K562 (cell line): ENCODE results near the gene KRT36. TPM values are rescaled to one million over a fixed set of nuclear protein-coding genes. Genes with fewer than 3 reads are reported as not detected.

Experiments used
- CBFB ChIP-seq: sonication (generic); formaldehyde crosslinking; IDR thresholded peaks from 2 replicates; pipeline ENCODE4 v1.4.0; 2020; ENCODE audit warnings: mild to moderate bottlenecking, missing genetic modification reagents
- CBX3 ChIP-seq, 2 experiments: IDR thresholded peaks; 1 replicate in 1 of 2; 2 replicates in 1 of 2; pipeline ENCODE4 v1.6.1; 2012; ENCODE audit warnings: inconsistent platforms in 2 of 2, low read length in 2 of 2, borderline replicate concordance in 1 of 2, control low read depth in 1 of 2
- ELF4 ChIP-seq: fragments of 450-650 bp; formaldehyde crosslinking; IDR thresholded peaks from 2 replicates; pipeline ENCODE4 v1.4.0; 2022; ENCODE audit warnings: missing genetic modification characterization
- FOXJ2 ChIP-seq: fragments of 200-800 bp; sonication (Bioruptor generic); IDR thresholded peaks from 2 replicates; pipeline ENCODE4 v1.6.1; 2016; ENCODE audit warnings: missing genetic modification characterization, missing compliant biosample characterization
- HDGF ChIP-seq: fragments of 450-650 bp; IDR thresholded peaks from 2 replicates; pipeline ENCODE4 v1.6.1; 2016
- KHSRP ChIP-seq: fragments of 450-650 bp; IDR thresholded peaks from 2 replicates; pipeline ENCODE4 v1.6.1; 2017
- NFE2 ChIP-seq: IDR thresholded peaks from 2 replicates; pipeline ENCODE4 v1.6.1; 2014; ENCODE audit warnings: antibody characterized with exemption, low read depth
- NONO ChIP-seq, 2 experiments: fragments of 200-400 bp in 1 of 2; fragments of 450-650 bp in 1 of 2; formaldehyde crosslinking in 1 of 2; IDR thresholded peaks; 2 replicates each; pipeline ENCODE4 v1.6.1; 2017; ENCODE audit warnings: low read depth in 2 of 2, mild to moderate bottlenecking in 2 of 2, moderate library complexity in 2 of 2, low read length in 1 of 2
- NR3C1 ChIP-seq: sonication (generic); formaldehyde crosslinking; IDR thresholded peaks from 2 replicates; pipeline ENCODE4 v1.8.1; 2022; ENCODE audit warnings: missing genetic modification reagents
- PPARD ChIP-seq: fragments of 250-450 bp; sonication (Bioruptor Pico); IDR thresholded peaks from 2 replicates; pipeline ENCODE4 v1.8.0; 2022; ENCODE audit warnings: inconsistent platforms, mild to moderate bottlenecking, moderate library complexity
- PRPF4 ChIP-seq: fragments of 200-400 bp; formaldehyde crosslinking; IDR thresholded peaks from one replicate; pipeline ENCODE4 v1.6.1; 2017; ENCODE audit warnings: low read length, low read depth, mild to moderate bottlenecking; ENCODE audit not compliant: insufficient read depth, poor library complexity, severe bottlenecking
- SMARCA4 ChIP-seq: fragments of 450-650 bp; IDR thresholded peaks from 2 replicates; pipeline ENCODE4 v1.6.1; 2016
- TBP ChIP-seq: optimal IDR thresholded peaks from 2 replicates; pipeline ENCODE3; 2011; ENCODE audit warnings: low read depth, low read length, improper control_type of control experiment
- TSC22D4 ChIP-seq: fragments of 450-650 bp; IDR thresholded peaks from 2 replicates; pipeline ENCODE4 v1.6.1; 2016; ENCODE audit warnings: missing genetic modification characterization, missing biosample characterization, control low read depth
- ZFP30 ChIP-seq: fragments of 250-450 bp; sonication (Bioruptor Pico); IDR thresholded peaks from 2 replicates; pipeline ENCODE4 v1.8.0; 2022; ENCODE audit warnings: moderate library complexity, mild to moderate bottlenecking, inconsistent platforms, borderline replicate concordance
- ZFX ChIP-seq: sonication (generic); formaldehyde crosslinking; IDR thresholded peaks from 2 replicates; pipeline ENCODE4 v1.8.0; 2022; ENCODE audit warnings: mild to moderate bottlenecking, missing genetic modification reagents, moderate library complexity
- ZNF263 ChIP-seq: sonication (generic); formaldehyde crosslinking; IDR thresholded peaks from 2 replicates; pipeline ENCODE4 v1.8.0; 2022; ENCODE audit warnings: mild to moderate bottlenecking, missing genetic modification reagents, borderline replicate concordance
- ZNF354B ChIP-seq: fragments of 250-450 bp; sonication (Bioruptor Pico); IDR thresholded peaks from 2 replicates; pipeline ENCODE4 v1.4.0; 2020
- ZNF551 ChIP-seq: fragments of 250-450 bp; sonication (Bioruptor Pico); IDR thresholded peaks from 2 replicates; pipeline ENCODE4 v1.5.0; 2021; ENCODE audit warnings: mild to moderate bottlenecking, moderate library complexity
- polyA plus RNA-seq, 8 experiments: library from polyadenylated mRNA; depleted of rRNA in 4 of 8; stranded (reverse) in 5 of 8; unstranded in 3 of 8; fragments of >200 nt; fragmentation: Nextera tagmentation in 2 of 8; fragmentation: Illumina TruSeq in 1 of 8; extraction: Ambion mirVana in 2 of 8; extraction: Trizol in 1 of 8; gene quantifications; 2 replicates each; pipeline versions ENCODE4 v1.2.1 to v1.2.3, GENCODE V29; 2011 to 2014; ENCODE audit warnings: inconsistent platforms in 1 of 8, missing spikeins in 1 of 8
- total RNA-seq, 7 experiments: library from RNA; depleted of rRNA in 6 of 7; stranded (reverse); fragments of >200 nt in 6 of 7; fragmentation: Illumina TruSeq in 2 of 7; extraction: Trizol in 2 of 7; gene quantifications; 2 replicates each; pipeline versions ENCODE4 v1.2.1 to v1.2.3, GENCODE V29; 2011 to 2021; ENCODE audit warnings: low replicate concordance in 1 of 7
- TF ChIP-seq, protein P1 (sequence below): fragments of 150-350 bp; conservative IDR thresholded peaks from 2 replicates; pipeline ENCODE4 v1.6.1; 2014; ENCODE audit warnings: low read length
- TF ChIP-seq, protein P2 (sequence below): sonication (generic); formaldehyde crosslinking; IDR thresholded peaks from 2 replicates; pipeline ENCODE4 v1.8.0; 2022; ENCODE audit warnings: mild to moderate bottlenecking, missing genetic modification reagents
- TF ChIP-seq, protein P3 (sequence below): fragments of 450-650 bp; conservative IDR thresholded peaks from 2 replicates; pipeline ENCODE4 v1.6.1; 2016; ENCODE audit warnings: missing genetic modification characterization, low read depth, mild to moderate bottlenecking, missing compliant biosample characterization, moderate library complexity
- TF ChIP-seq, protein P4 (sequence below), 2 experiments: fragments of 450-650 bp in 1 of 2; sonication (generic) in 1 of 2; formaldehyde crosslinking in 1 of 2; IDR thresholded peaks in 1 of 2; conservative IDR thresholded peaks in 1 of 2; 2 replicates each; pipeline versions ENCODE4 v1.6.1 to v1.8.1; 2016 to 2023; ENCODE audit warnings: mild to moderate bottlenecking in 2 of 2, moderate library complexity in 2 of 2, inconsistent platforms in 1 of 2, missing genetic modification reagents in 1 of 2

Gene KRT36
- total and polyA plus RNA-seq, 9 of the 15 experiments (the other 6 are each of a cell fraction or from before 2014, with no cell fraction given), result 0.04 TPM; not detected in 8

DNA sequence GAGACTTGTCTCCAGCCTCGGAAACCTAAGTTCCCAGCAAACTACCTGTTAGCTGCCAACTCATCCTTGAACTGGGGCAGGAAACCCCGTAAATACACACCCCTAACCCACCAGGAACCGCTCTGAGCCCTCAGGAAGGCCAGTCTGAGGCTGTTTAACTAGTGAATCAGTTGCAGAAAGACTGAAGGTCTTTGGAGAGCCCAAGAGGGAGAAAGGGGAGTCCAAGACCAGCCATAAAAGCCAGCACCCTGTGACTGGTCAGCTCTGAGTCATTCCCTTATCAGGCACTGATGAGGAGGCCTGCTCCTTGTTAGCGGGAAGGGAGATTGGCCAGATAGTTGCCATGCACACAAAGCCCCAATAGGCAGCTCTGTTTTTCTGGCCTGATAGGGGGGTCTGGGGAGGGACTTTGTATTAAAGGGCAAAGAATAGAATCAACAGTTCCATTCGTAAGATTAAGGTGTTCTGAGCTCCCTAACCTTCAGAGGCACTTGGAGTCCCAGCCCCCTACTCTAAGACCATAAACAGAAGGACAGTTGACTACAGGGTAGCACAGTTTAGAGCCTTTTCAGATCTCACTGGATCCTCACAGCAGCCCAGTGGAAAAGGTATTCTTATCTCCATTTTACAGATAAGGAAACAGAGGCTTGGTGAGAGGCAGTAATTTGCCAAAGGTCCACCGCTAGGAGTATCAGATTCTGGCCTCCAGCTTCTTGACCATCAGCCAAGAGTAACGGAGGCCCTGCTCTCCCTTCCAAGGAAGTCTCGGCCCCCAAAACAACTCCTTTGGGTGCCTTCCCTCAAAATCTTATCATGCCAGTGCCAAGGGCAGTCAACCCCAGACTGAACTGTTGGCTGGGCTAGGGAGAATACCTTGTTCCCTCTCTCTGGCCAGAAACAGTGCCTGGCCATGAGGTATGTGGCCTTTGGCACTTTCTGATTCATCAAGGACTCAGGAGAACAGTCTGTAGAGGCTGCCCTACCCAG, 40.6 kb upstream of the KRT36 start (continued):
- TF ChIP-seq PPARD (no peak), FOXJ2 (peak; percentile 94), CBX3 (IDR thresholded peaks at IDR 0.05; ENCODE audit: borderline replicate concordance in 1 of 2, low read length in 2 of 2) (no peak), TBP (peak; percentile 68), KHSRP (no peak), NR3C1 (CRISPR knock-in tag) (no peak), NONO (IDR thresholded peaks at IDR 0.05; ENCODE audit: low read depth in 2 of 2, low read length in 1 of 2) (no peak), ZFP30 (no peak), NFE2 (peak; percentile 80), PRPF4 (no peak), ELF4 (CRISPR knock-in tag) (peak; percentile 58; the same call in 1 of the 2 replicates), ZNF551 (CRISPR knock-in tag) (no peak), ZNF354B (CRISPR knock-in tag) (0 out of 2 replicates have a peak, but pooled peaks have one; percentile 30), CBFB (CRISPR knock-in tag) (no peak), HDGF (no peak), SMARCA4 (peak; percentile 99), TSC22D4 (tag) (no peak), ZFX (CRISPR knock-in tag) (peak; percentile 39; the same call in 1 of the 2 replicates), ZNF263 (CRISPR knock-in tag) (no peak)
- TF ChIP-seq, protein P1, sequence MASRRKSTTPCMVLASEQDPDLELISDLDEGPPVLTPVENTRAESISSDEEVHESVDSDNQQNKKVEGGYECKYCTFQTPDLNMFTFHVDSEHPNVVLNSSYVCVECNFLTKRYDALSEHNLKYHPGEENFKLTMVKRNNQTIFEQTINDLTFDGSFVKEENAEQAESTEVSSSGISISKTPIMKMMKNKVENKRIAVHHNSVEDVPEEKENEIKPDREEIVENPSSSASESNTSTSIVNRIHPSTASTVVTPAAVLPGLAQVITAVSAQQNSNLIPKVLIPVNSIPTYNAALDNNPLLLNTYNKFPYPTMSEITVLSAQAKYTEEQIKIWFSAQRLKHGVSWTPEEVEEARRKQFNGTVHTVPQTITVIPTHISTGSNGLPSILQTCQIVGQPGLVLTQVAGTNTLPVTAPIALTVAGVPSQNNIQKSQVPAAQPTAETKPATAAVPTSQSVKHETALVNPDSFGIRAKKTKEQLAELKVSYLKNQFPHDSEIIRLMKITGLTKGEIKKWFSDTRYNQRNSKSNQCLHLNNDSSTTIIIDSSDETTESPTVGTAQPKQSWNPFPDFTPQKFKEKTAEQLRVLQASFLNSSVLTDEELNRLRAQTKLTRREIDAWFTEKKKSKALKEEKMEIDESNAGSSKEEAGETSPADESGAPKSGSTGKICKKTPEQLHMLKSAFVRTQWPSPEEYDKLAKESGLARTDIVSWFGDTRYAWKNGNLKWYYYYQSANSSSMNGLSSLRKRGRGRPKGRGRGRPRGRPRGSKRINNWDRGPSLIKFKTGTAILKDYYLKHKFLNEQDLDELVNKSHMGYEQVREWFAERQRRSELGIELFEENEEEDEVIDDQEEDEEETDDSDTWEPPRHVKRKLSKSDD, result no peak
- TF ChIP-seq, protein P2, sequence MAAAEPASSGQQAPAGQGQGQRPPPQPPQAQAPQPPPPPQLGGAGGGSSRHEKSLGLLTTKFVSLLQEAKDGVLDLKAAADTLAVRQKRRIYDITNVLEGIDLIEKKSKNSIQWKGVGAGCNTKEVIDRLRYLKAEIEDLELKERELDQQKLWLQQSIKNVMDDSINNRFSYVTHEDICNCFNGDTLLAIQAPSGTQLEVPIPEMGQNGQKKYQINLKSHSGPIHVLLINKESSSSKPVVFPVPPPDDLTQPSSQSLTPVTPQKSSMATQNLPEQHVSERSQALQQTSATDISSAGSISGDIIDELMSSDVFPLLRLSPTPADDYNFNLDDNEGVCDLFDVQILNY, result no peak
- TF ChIP-seq, protein P3, sequence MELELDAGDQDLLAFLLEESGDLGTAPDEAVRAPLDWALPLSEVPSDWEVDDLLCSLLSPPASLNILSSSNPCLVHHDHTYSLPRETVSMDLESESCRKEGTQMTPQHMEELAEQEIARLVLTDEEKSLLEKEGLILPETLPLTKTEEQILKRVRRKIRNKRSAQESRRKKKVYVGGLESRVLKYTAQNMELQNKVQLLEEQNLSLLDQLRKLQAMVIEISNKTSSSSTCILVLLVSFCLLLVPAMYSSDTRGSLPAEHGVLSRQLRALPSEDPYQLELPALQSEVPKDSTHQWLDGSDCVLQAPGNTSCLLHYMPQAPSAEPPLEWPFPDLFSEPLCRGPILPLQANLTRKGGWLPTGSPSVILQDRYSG (tag), result no peak
- TF ChIP-seq, protein P4, sequence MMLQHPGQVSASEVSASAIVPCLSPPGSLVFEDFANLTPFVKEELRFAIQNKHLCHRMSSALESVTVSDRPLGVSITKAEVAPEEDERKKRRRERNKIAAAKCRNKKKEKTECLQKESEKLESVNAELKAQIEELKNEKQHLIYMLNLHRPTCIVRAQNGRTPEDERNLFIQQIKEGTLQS (IDR thresholded peaks at IDR 0.05), result peak; percentile 97
- TF ChIP-seq, protein P4 (CRISPR knock-in tag; conservative IDR thresholded peaks at IDR 0.05), result no peak; the same call in 1 of the 2 replicates
